PFSK-1 (cell line): Measurements from ENCODE around the gene RPL22L1.

Source experiments
- POLR2AphosphoS5 ChIP-seq: IDR thresholded peaks from 2 replicates; pipeline ENCODE4 v1.6.1; 2012; ENCODE audit warnings: low read depth, mild to moderate bottlenecking, control low read depth, low read length, moderate library complexity
- SIN3A ChIP-seq: IDR thresholded peaks from 2 replicates; pipeline ENCODE4 v1.6.1; 2012; ENCODE audit warnings: mild to moderate bottlenecking, low read length, moderate library complexity, borderline replicate concordance; ENCODE audit not compliant: insufficient read depth
- TAF1 ChIP-seq: IDR thresholded peaks from 2 replicates; pipeline ENCODE4 v1.6.1; 2012; ENCODE audit warnings: low read length, control low read depth, borderline replicate concordance; ENCODE audit not compliant: insufficient read depth
- TF ChIP-seq, protein P1 (sequence below), 2 experiments: IDR thresholded peaks; 2 replicates each; pipeline versions ENCODE4 v1.6.1 to v1.8.0; 2011 to 2012; ENCODE audit warnings: low read depth in 2 of 2, low read length in 2 of 2, control low read depth in 1 of 2, inconsistent platforms in 1 of 2, mild to moderate bottlenecking in 1 of 2, moderate library complexity in 1 of 2; ENCODE audit not compliant: insufficient read depth in 1 of 2

DNA sequence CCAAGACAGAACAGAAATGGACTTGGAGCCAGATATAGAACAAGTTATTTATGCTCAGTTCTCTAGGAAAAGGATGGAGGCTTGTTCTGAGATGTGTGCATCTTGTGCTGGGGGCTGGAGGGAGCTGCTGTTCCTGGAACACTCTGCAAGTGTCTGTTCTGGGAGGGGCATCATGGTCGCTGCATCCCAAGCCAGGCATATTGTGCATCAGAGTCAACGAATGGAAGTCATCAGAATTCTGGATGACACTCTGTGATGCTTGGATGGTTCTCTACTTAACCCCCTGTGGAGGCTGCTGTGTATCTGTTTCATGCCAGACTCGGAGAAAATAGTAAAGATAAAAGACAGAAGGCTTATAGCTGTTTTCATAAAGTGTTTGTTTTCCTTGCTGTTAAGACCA, 34.7 kb downstream of the RPL22L1 start:
- no peak for TF ChIP-seq POLR2AphosphoS5
- TF ChIP-seq SIN3A: no peak
- TF ChIP-seq, protein P1, sequence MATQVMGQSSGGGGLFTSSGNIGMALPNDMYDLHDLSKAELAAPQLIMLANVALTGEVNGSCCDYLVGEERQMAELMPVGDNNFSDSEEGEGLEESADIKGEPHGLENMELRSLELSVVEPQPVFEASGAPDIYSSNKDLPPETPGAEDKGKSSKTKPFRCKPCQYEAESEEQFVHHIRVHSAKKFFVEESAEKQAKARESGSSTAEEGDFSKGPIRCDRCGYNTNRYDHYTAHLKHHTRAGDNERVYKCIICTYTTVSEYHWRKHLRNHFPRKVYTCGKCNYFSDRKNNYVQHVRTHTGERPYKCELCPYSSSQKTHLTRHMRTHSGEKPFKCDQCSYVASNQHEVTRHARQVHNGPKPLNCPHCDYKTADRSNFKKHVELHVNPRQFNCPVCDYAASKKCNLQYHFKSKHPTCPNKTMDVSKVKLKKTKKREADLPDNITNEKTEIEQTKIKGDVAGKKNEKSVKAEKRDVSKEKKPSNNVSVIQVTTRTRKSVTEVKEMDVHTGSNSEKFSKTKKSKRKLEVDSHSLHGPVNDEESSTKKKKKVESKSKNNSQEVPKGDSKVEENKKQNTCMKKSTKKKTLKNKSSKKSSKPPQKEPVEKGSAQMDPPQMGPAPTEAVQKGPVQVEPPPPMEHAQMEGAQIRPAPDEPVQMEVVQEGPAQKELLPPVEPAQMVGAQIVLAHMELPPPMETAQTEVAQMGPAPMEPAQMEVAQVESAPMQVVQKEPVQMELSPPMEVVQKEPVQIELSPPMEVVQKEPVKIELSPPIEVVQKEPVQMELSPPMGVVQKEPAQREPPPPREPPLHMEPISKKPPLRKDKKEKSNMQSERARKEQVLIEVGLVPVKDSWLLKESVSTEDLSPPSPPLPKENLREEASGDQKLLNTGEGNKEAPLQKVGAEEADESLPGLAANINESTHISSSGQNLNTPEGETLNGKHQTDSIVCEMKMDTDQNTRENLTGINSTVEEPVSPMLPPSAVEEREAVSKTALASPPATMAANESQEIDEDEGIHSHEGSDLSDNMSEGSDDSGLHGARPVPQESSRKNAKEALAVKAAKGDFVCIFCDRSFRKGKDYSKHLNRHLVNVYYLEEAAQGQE (IDR thresholded peaks at IDR 0.05; ENCODE audit: insufficient read depth in 1 of 2, low read depth in 2 of 2, low read length in 2 of 2): no peak
- TF ChIP-seq TAF1: no peak
